ENCODE data around the gene RNF220.

RNF220 gene

GRCh38 chr1:44421446-44421884 lies 16.4 kb downstream of the RNF220 start:
- TF ChIP-seq CTCF (conservative IDR thresholded peaks at IDR 0.05; ENCODE audit: low read depth, low read length): no peak
- no peak for DNase-seq (ENCODE audit: low read depth)

GRCh38 chr1:44422161-44422560 lies 17.1 kb downstream of the RNF220 start:
- no peak overlapping the region for H3K4me3 ChIP-seq (ENCODE audit: low read length)

More at GRCh38 chr1:44421446-44421884, 16.4 kb downstream of the RNF220 start:
- no peak overlapping the region for H3K4me3 ChIP-seq (ENCODE audit: low read length)

GRCh38 chr1:44423591-44424537 lies 18.8 kb downstream of the RNF220 start:
- peak; percentile 88 for DNase-seq (ENCODE audit: low read depth)
- TF ChIP-seq CTCF (conservative IDR thresholded peaks at IDR 0.05; ENCODE audit: low read depth, low read length): no peak
- no peak overlapping the region for H3K4me3 ChIP-seq (ENCODE audit: low read length)

More at GRCh38 chr1:44422161-44422560, 17.1 kb downstream of the RNF220 start:
- DNase-seq (ENCODE audit: low read depth): no peak
- no peak for TF ChIP-seq CTCF (conservative IDR thresholded peaks at IDR 0.05; ENCODE audit: low read depth, low read length)

GRCh38 chr1:44424747-44425146 lies 19.7 kb downstream of the RNF220 start:
- DNase-seq (ENCODE audit: low read depth): no peak
- no peak for TF ChIP-seq CTCF (conservative IDR thresholded peaks at IDR 0.05; ENCODE audit: low read depth, low read length)
- no peak overlapping the region for H3K4me3 ChIP-seq (ENCODE audit: low read length)

- H3K4me3 ChIP-seq (ENCODE audit: low read length): no peak overlapping the region
- DNase-seq (ENCODE audit: low read depth): no peak
- no peak for TF ChIP-seq CTCF (conservative IDR thresholded peaks at IDR 0.05; ENCODE audit: low read depth, low read length)
Measured at GRCh38 chr1:44425341-44426082, 20.5 kb downstream of the RNF220 start.

GRCh38 chr1:44431861-44432260 lies 26.8 kb downstream of the RNF220 start:
- no peak overlapping the region for H3K4me3 ChIP-seq (ENCODE audit: low read length)

More at GRCh38 chr1:44431861-44432260, 26.8 kb downstream of the RNF220 start:
- no peak for TF ChIP-seq CTCF (conservative IDR thresholded peaks at IDR 0.05; ENCODE audit: low read depth, low read length)
- DNase-seq (ENCODE audit: low read depth): no peak

All from retinal pigment epithelial cell (primary cell).